ENCODE results near the gene LRCH2.

- no peak for TF ChIP-seq CTCF (IDR thresholded peaks at IDR 0.05)
- TF ChIP-seq EZH2 (IDR thresholded peaks at IDR 0.05), result no peak
- no peak for TF ChIP-seq EZH2phosphoT487 (IDR thresholded peaks at IDR 0.05)
Observed at GRCh38 chrX:115266300-115266699, 32.4 kb upstream of the LRCH2 start.
